GM12874 (cell line): ENCODE data around the gene NRXN3.

Experiments used
- CTCF ChIP-seq: IDR thresholded peaks from 2 replicates; pipeline ENCODE4 v1.5.1; 2011; ENCODE audit warnings: low read depth, mild to moderate bottlenecking, control low read depth, low read length, moderate library complexity; ENCODE audit not compliant: insufficient read depth

Gene NRXN3

GRCh38 chr14:78153064-78153341 is 17.2 kb upstream of the NRXN3 start:
- no peak for TF ChIP-seq CTCF

DNA sequence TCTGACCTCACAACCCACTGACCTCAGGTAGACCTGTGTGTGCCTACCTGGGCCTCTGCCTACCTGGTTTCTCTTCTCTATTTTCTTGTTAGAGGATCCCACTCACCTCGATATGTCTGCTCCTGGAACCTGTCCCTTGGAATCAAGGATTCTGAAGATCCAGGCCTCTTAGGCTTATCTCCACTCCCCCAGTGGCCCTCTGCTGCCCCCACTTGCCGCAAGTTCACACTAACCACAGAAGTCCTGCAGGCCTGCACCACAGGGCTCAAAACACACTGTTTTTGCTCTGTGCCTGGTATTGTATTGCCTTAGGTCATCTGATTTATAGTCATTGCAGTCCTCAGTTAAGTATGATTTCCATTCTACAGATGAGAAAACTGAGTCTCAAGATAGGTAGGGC is 15.3 kb upstream of the NRXN3 start:
- peak; percentile 11; the same call in 1 of the 2 replicates for TF ChIP-seq CTCF

DNA sequence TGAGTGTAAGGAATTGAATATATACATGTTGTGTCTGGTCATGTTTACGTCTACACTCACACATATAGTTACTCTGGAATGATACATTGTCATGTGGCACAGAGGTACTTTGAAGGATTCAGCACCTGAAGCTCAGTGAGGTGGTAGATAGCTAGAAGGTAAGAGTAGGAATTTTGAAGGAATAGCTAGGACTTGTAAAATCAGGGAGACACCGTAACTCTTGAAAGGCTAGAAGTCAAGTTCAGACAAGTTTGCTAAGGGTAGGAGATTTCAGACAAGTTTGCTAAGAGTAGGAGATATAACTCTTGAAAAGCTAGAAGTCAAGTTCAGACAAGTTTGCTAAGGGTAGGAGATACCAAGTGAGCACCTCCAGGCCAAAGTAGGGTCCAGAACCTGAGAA is 14.0 kb upstream of the NRXN3 start:
- no peak for TF ChIP-seq CTCF

DNA sequence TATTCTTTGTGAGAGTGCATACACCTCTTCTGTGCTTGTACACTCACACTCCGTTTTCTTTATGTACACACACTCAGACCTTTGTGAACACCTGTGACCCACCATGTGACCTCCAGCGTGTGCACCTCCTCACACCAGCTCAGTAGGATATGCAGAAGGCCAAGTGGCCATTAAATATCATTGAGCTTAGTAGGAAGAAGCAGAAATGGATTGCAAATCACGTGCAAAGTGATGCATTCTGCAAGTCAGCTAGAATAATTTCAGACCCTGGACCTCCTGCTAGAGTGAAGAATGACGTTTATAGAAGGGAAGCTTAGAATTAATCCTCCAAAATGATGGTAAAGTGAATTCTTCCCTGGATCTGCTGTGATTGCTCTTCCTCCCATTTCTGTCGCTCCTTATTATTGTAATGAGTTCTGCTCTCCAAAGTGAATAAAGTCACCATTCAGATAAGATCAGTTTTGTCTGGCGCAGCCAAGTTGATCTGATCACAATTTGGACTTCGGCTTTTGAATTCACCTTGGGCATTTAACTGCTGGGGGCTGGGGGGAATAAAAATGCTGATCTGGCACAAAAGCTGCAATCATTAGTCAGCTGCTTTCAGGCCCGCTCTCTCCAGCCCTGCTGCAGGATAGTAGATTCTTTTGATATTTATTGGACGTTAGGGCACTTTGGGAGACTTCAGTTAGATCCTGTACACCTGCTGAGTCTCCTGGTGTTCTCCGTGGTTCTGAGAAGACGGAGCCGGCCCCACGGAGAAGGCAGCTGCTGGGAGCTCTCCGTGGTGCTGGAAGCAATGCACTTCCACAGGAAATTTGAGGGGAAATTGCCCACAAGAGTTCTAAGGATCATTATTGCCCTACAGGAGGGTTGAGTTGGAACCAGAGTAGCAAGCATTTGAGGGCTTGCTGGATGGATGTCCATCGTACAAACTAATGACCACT is 12.4 kb upstream of the NRXN3 start:
- TF ChIP-seq CTCF = no peak

GRCh38 chr14:78162202-78162601 is 8.0 kb upstream of the NRXN3 start:
- no peak for TF ChIP-seq CTCF

GRCh38 chr14:78164226-78164853 is 5.8 kb upstream of the NRXN3 start:
- TF ChIP-seq CTCF = peak; percentile 79

GRCh38 chr14:78172428-78172827 is 2.3 kb downstream of the NRXN3 start:
- TF ChIP-seq CTCF = no peak
